ENCODE measurements around the gene SHISAL1.

DNA sequence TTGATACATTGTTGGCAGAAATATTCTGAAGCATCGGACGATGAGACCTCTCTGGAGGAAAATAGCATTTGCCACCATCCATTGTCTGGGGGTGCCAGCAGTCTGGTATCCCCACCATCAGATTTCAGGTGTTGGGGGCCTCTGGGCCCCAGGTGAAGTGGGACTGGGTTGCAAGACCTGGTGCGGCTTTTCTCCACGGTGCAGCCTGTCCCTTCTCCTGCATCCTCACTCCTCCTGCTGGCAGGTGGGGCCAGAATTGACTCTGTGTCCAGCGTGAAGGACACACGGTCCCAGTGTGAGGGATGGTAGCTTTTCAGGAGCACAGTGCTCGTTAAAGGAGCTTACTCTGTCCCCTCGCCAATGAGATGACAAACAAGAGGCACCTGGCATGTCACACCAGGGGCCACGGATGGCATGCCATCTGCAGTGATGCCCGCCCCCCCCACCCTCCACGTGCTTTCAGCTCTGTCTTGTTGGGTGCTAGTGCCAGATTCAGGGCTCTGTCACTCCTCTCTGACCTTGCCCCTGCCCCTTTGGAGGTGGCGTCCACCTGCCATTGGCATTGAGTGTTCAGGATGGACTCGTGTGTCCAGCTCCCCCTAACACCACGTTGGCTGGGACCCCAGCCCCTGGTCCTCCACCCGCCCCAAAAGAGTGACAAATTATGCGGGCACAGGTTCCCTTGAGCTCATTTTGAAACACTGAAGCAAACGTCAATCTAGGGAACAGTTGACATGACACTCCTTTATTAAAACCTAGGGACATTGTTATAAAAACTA, 69.6 kb downstream of the SHISAL1 start:
- no peak for TF ChIP-seq EZH2 (IDR thresholded peaks at IDR 0.05; ENCODE audit: borderline replicate concordance, low read length)
- TF ChIP-seq, protein P1, sequence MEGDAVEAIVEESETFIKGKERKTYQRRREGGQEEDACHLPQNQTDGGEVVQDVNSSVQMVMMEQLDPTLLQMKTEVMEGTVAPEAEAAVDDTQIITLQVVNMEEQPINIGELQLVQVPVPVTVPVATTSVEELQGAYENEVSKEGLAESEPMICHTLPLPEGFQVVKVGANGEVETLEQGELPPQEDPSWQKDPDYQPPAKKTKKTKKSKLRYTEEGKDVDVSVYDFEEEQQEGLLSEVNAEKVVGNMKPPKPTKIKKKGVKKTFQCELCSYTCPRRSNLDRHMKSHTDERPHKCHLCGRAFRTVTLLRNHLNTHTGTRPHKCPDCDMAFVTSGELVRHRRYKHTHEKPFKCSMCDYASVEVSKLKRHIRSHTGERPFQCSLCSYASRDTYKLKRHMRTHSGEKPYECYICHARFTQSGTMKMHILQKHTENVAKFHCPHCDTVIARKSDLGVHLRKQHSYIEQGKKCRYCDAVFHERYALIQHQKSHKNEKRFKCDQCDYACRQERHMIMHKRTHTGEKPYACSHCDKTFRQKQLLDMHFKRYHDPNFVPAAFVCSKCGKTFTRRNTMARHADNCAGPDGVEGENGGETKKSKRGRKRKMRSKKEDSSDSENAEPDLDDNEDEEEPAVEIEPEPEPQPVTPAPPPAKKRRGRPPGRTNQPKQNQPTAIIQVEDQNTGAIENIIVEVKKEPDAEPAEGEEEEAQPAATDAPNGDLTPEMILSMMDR (IDR thresholded peaks at IDR 0.05; ENCODE audit: low read length), result no peak
